C4-2B (cell line): ENCODE results near the gene STIM1.

Experiments used
- CTCF ChIP-seq: fragments of 450-650 bp; conservative IDR thresholded peaks from 2 replicates; pipeline ENCODE4 v1.5.1; 2017; ENCODE audit warnings: mild to moderate bottlenecking
- ZFX ChIP-seq: fragments of 450-650 bp; IDR thresholded peaks from 2 replicates; pipeline ENCODE4 v1.6.1; 2017

GRCh38 chr11:3830088-3830487 is 25.4 kb upstream of the STIM1 start:
- no peak for TF ChIP-seq CTCF
- no peak for TF ChIP-seq ZFX
